Activated T-helper 17 cell treated with anti-CD3 and anti-CD28 coated beads, Interleukin-2, amount 50 U/mL, for 72 hours (primary cell): ENCODE data around the gene HAX1. TPM values are rescaled to one million over a fixed set of nuclear protein-coding genes. Genes with fewer than 3 reads are reported as not detected.
A peak's percentile ranks its signal among the peaks of the same experiment; 100 is the strongest.
"Not testable (repeated sequence)": the region's sequence is repeated elsewhere in the genome, so short reads cannot be mapped to it uniquely, and the experiment has no call there.

ENCODE experiments used
- ATAC-seq: fragments of 150-1000 bp; cut with Tn5 transposase; replicated peaks from 2 replicates; pipeline ENCODE4 v1.10.0; 2021; ENCODE audit warnings: mild to moderate bottlenecking, moderate library complexity
- H3K27ac Mint-ChIP-seq: one replicate; pipeline ENCODE4 v1.8.0; 2022; ENCODE audit warnings: mixed read lengths
- H3K27me3 Mint-ChIP-seq: one replicate; pipeline ENCODE4 v1.8.0; 2022; ENCODE audit warnings: mixed read lengths
- H3K36me3 Mint-ChIP-seq: one replicate; pipeline ENCODE4 v1.8.0; 2022; ENCODE audit warnings: low read depth, mild to moderate bottlenecking, mixed read lengths
- H3K4me1 Mint-ChIP-seq: one replicate; pipeline ENCODE4 v1.8.0; 2022; ENCODE audit warnings: mixed read lengths
- H3K4me3 Mint-ChIP-seq: one replicate; pipeline ENCODE4 v1.8.0; 2022; ENCODE audit warnings: mild to moderate bottlenecking, mixed read lengths
- H3K9me3 Mint-ChIP-seq: one replicate; pipeline ENCODE4 v1.8.0; 2022; ENCODE audit warnings: mixed read lengths
- total RNA-seq, 2 donors: library from RNA; stranded (reverse); gene quantifications; one replicate each; pipeline ENCODE4 v1.2.3, GENCODE V29; 2022

HAX1 gene
- 100 to 1,000 TPM; 127 to 132 TPM for total RNA-seq

DNA sequence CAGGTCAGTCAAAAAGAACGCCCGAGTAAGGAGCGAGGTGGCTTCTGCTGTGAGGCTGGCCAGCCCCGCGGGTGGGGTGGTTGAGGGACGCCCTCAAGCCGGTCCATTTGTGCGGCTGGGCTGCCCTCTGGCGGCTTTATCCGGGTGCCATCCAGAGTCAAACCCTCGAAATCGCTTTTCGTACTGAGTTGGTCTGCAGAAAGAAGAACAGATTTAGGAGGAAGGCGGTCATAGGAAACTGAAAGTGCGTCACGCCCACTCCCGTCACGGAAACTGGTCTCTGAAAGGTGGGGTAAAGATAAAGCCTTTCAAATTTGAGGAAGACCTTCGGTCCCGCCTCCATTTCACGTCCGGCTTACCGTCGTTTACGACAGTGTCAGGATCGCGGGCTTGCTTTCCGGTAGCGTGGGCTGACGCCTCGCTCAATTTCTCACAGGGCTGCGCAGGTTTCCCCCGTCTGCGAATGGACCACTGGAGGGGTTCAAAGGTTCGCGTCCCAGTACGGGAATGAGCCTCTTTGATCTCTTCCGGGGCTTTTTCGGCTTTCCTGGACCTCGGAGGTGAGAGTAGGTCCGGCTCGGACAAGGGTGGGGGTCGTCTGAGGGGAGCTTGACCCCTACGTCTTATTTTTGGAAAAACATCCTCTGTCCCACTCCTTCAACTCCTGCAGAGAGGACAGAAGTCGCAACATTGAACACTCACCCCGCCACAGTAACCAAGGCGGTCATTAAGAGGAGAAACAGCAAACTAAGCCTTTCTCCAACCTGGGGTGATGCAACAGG is at the start of gene HAX1:
Gene HAX1 (plus strand): TSS at position 413 of the 782 bp plus-strand sequence. CDS start 95 bp downstream, at position 508.
- Mint-ChIP-seq H3K27me3 (no peaks in the 10 kb centered on the region), H3K4me1 (peaks cover 22% of the 10 kb centered on the region), H3K27ac (peak within 1 kb of the TSS; percentile 99), H3K36me3 (peaks cover 88% of the 10 kb centered on the region), H3K9me3 (no peaks in the 10 kb centered on the region), H3K4me3 (peak within 1 kb of the TSS; percentile 98)
- ATAC-seq = peak; percentile 94

DNA sequence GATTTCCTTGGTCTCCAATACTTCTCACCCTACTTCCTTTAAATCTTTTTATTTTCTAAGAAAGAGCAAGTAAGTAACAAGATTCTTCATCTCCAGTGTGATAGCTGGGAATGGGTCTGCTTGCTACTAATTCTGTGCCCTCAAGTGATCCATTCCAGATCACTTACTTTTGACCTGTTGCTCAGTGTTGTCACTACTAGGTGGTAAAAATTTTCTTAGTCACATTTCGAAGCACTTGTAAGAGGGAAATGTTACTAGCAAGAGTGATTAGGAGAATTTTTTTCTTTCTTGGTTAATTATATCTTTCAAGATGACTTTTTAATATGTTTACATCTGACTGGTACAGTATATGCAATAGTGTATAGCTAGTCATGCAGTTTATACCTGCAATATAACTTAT is 49.5 kb upstream of the HAX1 start:
- H3K4me3 Mint-ChIP-seq = peak overlapping the region; percentile 94
- H3K36me3 Mint-ChIP-seq = peaks cover 97% of the 10 kb centered on the region
- peak overlapping the region; percentile 96 for H3K27ac Mint-ChIP-seq
- H3K27me3 Mint-ChIP-seq = no peaks in the 10 kb centered on the region
- peaks cover 3% of the 10 kb centered on the region for H3K9me3 Mint-ChIP-seq
- no peak for ATAC-seq
- H3K4me1 Mint-ChIP-seq = peaks cover 50% of the 10 kb centered on the region

DNA sequence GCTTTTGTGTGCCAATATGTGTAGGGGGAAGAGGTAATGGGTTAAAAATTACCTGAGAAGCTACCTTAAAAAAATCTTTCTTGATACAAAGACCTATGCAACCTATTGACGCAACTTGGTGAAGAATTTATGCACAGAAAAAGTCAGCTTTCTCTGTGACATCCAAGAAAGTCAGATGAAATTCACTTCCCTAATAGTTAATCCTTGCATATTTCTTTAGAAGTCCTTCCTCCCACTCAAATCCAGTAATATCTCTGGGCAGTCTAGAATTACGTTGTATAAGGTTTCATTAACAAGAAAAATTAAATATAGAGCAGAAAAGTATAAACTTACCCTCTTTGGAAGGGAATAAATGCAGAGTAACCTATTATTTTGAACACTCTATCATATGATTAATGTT is 48.8 kb upstream of the HAX1 start:
- Mint-ChIP-seq H3K4me1 (peaks cover 46% of the 10 kb centered on the region), H3K27me3 (no peaks in the 10 kb centered on the region), H3K4me3 (peak overlapping the region; percentile 94), H3K27ac (peak overlapping the region; percentile 96), H3K36me3 (peaks cover 97% of the 10 kb centered on the region), H3K9me3 (peaks cover 3% of the 10 kb centered on the region)
- ATAC-seq = no peak

DNA sequence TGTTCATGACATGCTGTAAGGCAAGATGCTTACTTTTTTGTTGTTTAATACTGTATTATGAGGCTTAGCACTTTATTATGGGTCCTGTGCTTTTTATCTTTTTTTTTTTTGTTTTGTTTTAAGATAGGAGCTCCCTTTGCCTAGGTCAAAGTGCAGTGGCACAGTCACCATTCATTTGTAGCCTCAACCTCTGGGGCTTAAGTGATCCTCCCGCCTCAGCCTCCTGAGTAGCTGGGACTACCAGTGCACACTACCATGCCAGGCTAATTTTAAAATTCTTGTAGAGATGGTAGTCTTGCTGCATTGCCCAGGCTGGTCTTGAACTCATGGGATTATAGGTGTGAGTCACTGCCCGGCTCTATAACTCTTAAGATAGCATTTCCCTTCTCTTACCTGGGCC is 47.1 kb upstream of the HAX1 start:
- no peaks in the 10 kb centered on the region for H3K27me3 Mint-ChIP-seq
- no peak overlapping the region for H3K27ac Mint-ChIP-seq
- H3K4me1 Mint-ChIP-seq = peaks cover 39% of the 10 kb centered on the region
- H3K4me3 Mint-ChIP-seq = no peak overlapping the region
- peaks cover 96% of the 10 kb centered on the region for H3K36me3 Mint-ChIP-seq
- peaks cover 3% of the 10 kb centered on the region for H3K9me3 Mint-ChIP-seq
- no peak for ATAC-seq

DNA sequence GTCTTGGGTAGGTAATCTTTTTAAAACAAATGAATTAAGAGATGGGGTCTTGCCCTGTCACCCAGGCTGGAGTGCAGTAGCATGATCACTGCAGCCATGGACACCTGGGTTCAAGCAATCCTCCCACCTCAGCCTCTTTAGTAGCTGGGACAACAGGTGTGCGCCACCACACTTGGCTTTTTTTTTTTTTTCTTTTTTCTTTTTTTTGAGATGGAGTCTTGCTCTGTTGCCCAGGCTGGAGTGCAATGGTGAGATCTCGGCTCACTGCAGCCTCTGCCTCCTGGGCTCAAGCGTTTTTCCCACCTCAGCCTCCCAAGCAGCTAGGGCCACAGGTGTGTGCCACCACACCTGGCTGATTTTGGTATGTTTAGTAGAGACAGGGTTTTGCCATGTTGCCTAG is 41.3 kb upstream of the HAX1 start:
- not testable (repeated sequence) for H3K4me3 Mint-ChIP-seq, H3K9me3 Mint-ChIP-seq, H3K27ac Mint-ChIP-seq, ATAC-seq, H3K27me3 Mint-ChIP-seq
- H3K36me3 Mint-ChIP-seq = peaks cover 99% of the 10 kb centered on the region
- peaks cover 12% of the 10 kb centered on the region for H3K4me1 Mint-ChIP-seq

DNA sequence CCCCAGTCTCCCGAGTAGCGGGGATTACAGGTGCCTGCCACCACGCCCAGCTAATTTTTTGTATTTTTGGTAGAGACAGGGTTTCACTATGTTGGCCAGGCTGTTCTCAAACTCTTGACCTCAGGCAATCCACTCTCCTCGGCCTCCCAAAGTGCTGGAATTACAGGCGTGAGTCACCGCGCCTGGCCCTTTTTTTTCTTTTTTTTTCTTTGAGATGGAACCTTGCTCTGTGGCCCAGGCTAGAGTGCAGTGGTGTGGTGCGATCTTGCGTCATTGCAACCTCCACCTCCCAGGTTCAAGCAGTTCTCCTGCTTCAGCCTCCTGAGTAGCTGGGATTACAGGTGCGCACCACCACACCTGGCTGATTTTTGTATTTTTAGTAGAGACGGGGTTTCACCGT is 39.3 kb upstream of the HAX1 start:
- not testable (repeated sequence) for H3K27me3 Mint-ChIP-seq, H3K4me3 Mint-ChIP-seq, H3K9me3 Mint-ChIP-seq, ATAC-seq, H3K4me1 Mint-ChIP-seq
- peak overlapping the region; percentile 75 for H3K27ac Mint-ChIP-seq
- H3K36me3 Mint-ChIP-seq = peaks cover 99% of the 10 kb centered on the region

DNA sequence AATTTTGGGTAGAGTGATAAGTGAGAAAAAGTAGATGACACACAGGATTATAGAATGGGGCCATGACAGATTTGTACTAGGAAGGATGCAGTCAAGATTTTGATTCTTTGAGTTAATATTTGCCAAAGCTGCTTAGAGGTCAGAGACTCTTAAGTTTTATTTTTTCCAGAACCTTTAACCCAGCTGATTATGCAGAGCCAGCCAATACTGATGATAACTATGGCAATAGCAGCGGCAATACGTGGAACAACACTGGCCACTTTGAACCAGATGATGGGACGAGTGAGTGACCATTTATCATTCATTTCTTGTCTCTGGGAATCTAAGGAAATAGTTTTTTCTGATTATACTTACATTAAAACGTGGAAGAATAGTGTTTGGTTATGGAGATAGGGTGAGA is 35.6 kb upstream of the HAX1 start:
- H3K36me3 Mint-ChIP-seq = peaks cover 100% of the 10 kb centered on the region
- no peak overlapping the region for H3K4me3 Mint-ChIP-seq
- H3K4me1 Mint-ChIP-seq = peaks cover 19% of the 10 kb centered on the region
- no peak for ATAC-seq
- H3K9me3 Mint-ChIP-seq = no peaks in the 10 kb centered on the region
- no peak overlapping the region for H3K27ac Mint-ChIP-seq
- no peaks in the 10 kb centered on the region for H3K27me3 Mint-ChIP-seq

DNA sequence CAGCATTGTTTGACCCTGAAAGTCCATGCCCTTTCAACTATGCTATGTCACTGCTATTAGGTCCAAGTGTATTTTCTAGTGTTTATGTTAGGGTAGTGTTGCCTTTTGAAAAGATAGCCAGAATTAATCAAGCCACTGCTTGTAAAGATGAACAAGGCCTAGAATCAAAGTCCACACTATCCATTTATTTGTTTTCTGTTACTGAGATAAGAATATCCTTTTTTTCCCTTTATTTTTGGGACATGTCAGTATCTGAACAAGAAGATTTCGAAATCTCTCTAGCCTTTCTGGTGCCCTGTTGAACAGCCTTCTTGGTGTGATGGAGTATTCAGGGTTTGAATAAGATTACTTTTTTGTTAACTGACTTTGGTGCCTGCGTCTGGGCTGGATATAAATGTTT is 35.0 kb upstream of the HAX1 start:
- Mint-ChIP-seq H3K4me3 (no peak overlapping the region), H3K36me3 (peaks cover 100% of the 10 kb centered on the region), H3K27ac (peak overlapping the region; percentile 15), H3K4me1 (peaks cover 23% of the 10 kb centered on the region), H3K9me3 (no peaks in the 10 kb centered on the region), H3K27me3 (no peaks in the 10 kb centered on the region)
- no peak for ATAC-seq

DNA sequence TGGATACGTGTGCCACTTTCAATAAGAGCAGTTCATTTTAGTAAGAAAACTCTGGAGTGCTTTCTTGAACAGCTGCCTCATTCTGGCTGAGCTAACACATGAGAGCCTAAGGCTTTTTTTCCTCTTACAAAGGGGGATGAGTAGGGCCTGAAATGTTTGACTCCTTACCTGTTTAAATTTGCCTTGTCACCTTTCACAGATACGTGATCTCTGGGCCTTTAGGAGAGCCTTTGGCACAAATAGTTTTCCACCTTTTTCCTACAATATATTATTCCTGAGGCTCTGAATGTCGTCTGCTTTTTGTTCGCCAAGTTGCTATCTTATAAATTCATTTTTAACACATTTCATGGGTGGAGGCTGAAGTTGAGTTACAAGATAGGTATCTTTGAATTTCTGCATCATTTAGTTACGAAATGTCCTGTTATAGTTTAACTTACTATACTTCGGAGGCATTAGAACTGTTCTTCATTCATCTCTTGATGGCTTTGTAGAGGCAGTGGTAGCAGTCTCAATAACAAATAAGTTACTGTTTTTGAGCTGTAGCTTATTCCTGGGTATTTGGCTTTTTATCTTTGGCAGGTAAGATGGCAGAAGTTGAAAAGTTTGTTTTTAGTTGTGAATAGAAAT is 34.4 kb upstream of the HAX1 start:
- peaks cover 100% of the 10 kb centered on the region for H3K36me3 Mint-ChIP-seq
- no peaks in the 10 kb centered on the region for H3K27me3 Mint-ChIP-seq
- H3K27ac Mint-ChIP-seq = peak overlapping the region; percentile 15
- no peaks in the 10 kb centered on the region for H3K9me3 Mint-ChIP-seq
- no peak overlapping the region for H3K4me3 Mint-ChIP-seq
- H3K4me1 Mint-ChIP-seq = peaks cover 24% of the 10 kb centered on the region
- no peak for ATAC-seq

DNA sequence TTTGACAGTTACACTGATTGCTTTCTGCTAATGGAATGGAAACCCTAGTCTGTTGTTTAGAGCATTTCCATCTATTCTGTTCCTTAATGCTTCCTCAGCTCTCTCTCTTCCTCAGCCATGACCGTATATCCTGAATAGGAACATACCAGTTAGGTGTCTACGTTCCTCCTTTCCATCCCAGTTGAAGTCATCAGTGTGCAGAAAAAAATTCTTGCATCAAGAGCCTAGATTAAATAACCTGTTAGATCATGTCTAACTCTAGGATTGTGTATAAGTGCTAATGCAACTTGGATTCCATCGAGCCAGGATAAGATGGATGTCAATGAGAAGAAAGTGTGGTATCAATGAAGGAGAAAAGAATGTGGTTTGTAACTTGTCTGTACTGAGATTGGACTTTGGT is 32.9 kb upstream of the HAX1 start:
- no peaks in the 10 kb centered on the region for H3K27me3 Mint-ChIP-seq
- no peak overlapping the region for H3K4me3 Mint-ChIP-seq
- H3K9me3 Mint-ChIP-seq = no peaks in the 10 kb centered on the region
- peak overlapping the region; percentile 18 for H3K27ac Mint-ChIP-seq
- no peak for ATAC-seq
- peaks cover 100% of the 10 kb centered on the region for H3K36me3 Mint-ChIP-seq
- peaks cover 24% of the 10 kb centered on the region for H3K4me1 Mint-ChIP-seq

DNA sequence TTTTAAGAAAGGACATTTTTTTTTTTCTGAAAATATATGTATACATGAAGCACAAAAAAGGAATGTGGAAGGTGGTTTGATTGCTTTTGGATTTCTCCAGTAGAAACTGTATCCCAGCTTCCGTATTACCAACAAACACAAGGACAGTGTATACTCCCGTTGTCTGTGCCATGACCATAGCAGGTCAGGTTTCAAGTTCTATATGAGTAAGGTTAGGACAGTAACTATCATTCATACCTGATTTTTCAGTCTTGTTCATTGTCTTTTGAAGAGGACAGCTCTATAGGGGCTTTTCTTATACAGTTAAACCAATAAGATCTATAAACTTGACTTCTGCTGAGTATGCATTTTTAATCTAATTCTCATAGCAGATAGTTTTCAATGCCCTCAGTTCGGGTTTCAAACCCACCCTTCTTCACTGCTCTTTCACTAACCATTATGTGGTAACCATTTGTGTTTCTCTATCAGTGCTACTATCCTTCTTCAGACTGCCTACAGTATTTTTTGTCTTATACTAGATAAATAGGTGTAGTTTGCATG is 32.1 kb upstream of the HAX1 start:
- H3K4me3 Mint-ChIP-seq = no peak overlapping the region
- peaks cover 24% of the 10 kb centered on the region for H3K4me1 Mint-ChIP-seq
- no peaks in the 10 kb centered on the region for H3K27me3 Mint-ChIP-seq
- peak; percentile 77 for ATAC-seq
- H3K9me3 Mint-ChIP-seq = no peaks in the 10 kb centered on the region
- peak overlapping the region; percentile 18 for H3K27ac Mint-ChIP-seq
- peaks cover 100% of the 10 kb centered on the region for H3K36me3 Mint-ChIP-seq

DNA sequence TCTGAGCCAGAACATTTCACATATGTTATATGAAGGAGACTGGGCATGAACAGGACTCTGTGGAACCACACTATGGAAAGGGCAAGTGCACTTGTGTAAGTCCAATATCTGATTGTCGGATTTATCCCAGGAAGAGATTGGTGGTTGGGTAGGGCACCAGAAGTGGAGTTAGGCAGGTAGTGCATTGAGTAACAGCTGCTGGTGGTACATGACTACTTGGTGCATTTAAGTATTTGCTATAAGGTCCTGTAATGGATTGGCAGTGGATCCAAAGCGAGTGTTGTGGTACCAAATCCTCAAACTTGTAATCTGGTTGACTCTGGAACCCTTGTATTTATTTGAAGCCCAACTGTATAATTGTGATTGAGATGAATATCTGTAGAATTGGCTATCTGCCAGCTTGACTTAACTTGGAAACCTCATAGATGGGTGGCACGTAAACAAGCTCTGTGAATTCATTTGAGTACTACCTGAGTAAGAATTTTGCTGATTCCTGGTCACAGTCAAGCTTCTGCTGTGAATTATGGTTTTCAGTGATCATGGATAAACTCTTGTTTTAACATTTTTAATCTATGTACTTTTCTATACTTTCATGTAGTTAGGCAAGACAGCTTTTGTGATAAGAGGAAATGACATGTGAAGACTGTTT is 30.6 kb upstream of the HAX1 start:
- peak overlapping the region; percentile 18 for H3K27ac Mint-ChIP-seq
- peaks cover 100% of the 10 kb centered on the region for H3K36me3 Mint-ChIP-seq
- no peaks in the 10 kb centered on the region for H3K9me3 Mint-ChIP-seq
- H3K4me3 Mint-ChIP-seq = peak overlapping the region; percentile 45
- ATAC-seq = peak; percentile 70
- H3K27me3 Mint-ChIP-seq = no peaks in the 10 kb centered on the region
- peaks cover 19% of the 10 kb centered on the region for H3K4me1 Mint-ChIP-seq

DNA sequence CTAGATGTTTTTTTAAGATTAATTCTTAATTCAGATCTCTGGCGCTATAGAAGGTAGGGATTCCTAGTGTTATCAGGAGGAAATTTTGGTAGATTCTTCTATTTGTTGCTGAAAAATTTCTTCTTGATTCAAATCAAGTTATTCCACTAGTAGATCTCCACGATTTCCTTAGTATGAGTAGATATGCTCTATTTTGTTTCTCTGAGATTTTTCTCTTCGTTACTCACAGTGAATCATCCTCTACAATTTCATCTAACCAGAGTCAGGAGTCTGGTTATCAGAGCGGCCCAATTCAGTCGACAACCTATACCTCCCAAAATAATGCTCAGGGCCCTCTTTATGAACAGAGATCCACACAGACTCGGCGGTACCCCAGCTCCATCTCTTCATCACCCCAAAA is 18.8 kb upstream of the HAX1 start:
- no peak for ATAC-seq
- Mint-ChIP-seq H3K27ac (peak overlapping the region; percentile 83), H3K9me3 (no peaks in the 10 kb centered on the region), H3K36me3 (peaks cover 100% of the 10 kb centered on the region), H3K27me3 (no peaks in the 10 kb centered on the region), H3K4me3 (no peak overlapping the region), H3K4me1 (no peaks in the 10 kb centered on the region)

DNA sequence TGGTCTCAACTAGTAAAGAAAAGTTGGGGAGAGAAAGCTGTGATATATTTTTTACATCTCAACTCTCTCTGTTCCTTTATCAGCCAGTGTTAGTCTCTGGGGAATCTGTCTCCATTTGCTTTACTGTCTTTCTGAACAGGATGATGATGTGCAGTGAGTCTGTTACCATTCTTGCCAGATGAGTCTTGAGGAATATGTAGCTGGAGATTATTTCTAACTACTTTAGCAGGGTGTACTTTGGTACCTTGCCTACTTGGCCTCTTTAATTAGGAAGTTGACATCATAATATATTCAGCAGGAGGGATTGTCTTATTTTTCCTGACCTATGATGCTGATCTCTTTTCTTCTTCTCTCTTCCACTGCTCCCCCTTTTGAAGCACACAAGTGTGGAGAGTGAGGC is 15.7 kb upstream of the HAX1 start:
- peaks cover 100% of the 10 kb centered on the region for H3K36me3 Mint-ChIP-seq
- H3K4me1 Mint-ChIP-seq = peaks cover 3% of the 10 kb centered on the region
- H3K4me3 Mint-ChIP-seq = no peak overlapping the region
- no peak for ATAC-seq
- H3K27ac Mint-ChIP-seq = no peak overlapping the region
- no peaks in the 10 kb centered on the region for H3K27me3 Mint-ChIP-seq
- no peaks in the 10 kb centered on the region for H3K9me3 Mint-ChIP-seq

DNA sequence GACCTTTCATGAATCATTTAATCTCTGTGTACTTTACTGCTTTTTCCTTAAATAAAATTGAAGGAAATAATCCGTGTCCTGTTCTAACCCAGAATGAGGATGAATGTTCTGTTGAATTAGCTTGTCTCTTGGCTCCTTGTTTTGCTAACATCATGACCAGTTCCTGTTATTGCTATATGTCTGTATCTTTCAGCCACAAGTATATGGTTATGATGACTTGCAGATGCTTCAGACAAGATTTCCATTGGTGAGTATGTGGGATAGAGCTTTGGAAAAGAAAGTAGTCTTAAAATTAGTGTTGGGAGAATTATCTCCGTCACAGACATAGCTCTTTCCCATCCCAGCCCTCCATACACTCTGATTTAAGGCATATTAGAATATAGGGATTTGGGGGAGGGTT is 13.6 kb upstream of the HAX1 start:
- no peak for ATAC-seq
- peaks cover 13% of the 10 kb centered on the region for H3K4me1 Mint-ChIP-seq
- no peaks in the 10 kb centered on the region for H3K9me3 Mint-ChIP-seq
- H3K27me3 Mint-ChIP-seq = no peaks in the 10 kb centered on the region
- H3K36me3 Mint-ChIP-seq = peaks cover 100% of the 10 kb centered on the region
- H3K27ac Mint-ChIP-seq = no peak overlapping the region
- H3K4me3 Mint-ChIP-seq = no peak overlapping the region
